Transverse colon (tissue), 3 donors: ENCODE measurements around the gene DIS3L.

Source experiments
- POLR2A ChIP-seq: fragments of 450-650 bp; IDR thresholded peaks from one replicate; pipeline ENCODE4 v1.6.1; 2016; ENCODE audit warnings: antibody characterized with exemption, mild to moderate bottlenecking, moderate library complexity
- POLR2AphosphoS5 ChIP-seq, 3 donors: sonication (generic); formaldehyde crosslinking; IDR thresholded peaks; one replicate each; pipeline ENCODE4 v1.6.1; 2016; ENCODE audit warnings: antibody characterized with exemption in 3 of 3

DNA sequence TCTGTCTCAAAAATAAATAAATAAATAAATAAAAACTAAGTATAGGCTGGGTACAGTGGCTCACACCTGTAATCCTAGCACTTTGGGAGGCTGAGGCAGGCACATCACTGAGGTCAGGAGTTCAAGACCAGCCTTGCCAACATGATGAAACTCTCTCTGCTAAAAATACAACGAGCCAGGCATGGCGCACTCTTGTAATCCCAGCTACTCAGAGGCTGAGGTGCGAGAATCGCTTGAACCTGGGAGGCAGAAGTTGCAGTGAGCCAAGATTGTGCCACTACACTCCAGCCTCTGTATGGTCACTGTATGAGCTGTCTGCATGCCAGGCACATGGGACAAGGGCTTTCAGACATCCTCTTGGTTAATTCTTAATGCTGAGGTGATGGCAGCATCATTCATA, 34.4 kb downstream of the DIS3L start:
- TF ChIP-seq POLR2A: no peak
- TF ChIP-seq POLR2AphosphoS5 (IDR thresholded peaks at IDR 0.05): no peak
